ENCODE results near the gene CEP41.

GRCh38 chr7:130381468-130382312, 59.1 kb downstream of the CEP41 start:
- TF ChIP-seq CTCF (IDR thresholded peaks at IDR 0.05) (no peak), POLR2A (IDR thresholded peaks at IDR 0.05) (no peak)

Data from vagina (tissue), 2 donors.